ENCODE results near the gene MTM1.
A peak's percentile ranks its signal among the peaks of the same experiment; 100 is the strongest.

Gene MTM1

DNA sequence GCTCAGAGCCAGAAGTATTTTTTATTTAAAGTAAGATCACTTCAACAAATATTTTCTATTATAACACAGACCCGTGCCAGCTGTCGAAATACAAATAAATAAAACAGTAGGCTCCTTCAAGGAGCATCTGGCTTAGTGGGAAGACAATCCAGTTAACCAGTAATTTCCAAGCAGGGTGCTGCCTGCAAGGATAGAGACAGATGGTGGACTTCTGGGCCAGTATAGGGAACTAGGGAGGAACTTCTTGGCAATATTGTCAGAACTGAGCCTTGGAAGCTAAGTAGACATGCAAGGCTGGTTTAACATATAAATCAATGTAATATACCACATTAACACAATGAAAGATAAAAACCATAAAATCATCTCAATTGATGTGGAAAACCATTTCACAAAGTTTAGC is 107.8 kb downstream of the MTM1 start:
- no peak for DNase-seq (ENCODE audit: low read depth)

DNA sequence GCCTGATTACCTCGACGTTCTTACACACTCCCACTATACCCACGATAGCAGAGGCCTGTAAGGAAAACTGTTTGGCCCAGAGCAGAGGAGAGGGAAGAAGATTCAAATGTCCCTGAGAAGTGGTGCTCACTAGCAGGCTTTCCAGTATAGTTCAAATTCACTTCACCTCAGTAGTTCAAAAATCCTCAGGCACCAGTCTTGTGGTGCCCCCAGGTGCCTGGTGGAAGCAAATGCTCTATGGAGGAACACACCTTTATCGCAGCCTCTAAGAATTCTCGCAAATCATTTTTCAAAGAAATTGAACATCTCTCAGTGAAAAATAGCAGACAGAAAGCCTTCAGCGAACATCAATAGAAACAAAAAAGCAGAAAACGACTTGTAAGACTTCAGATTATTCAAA is 112.6 kb downstream of the MTM1 start:
- DNase-seq (ENCODE audit: low read depth) = peak; percentile 33

DNA sequence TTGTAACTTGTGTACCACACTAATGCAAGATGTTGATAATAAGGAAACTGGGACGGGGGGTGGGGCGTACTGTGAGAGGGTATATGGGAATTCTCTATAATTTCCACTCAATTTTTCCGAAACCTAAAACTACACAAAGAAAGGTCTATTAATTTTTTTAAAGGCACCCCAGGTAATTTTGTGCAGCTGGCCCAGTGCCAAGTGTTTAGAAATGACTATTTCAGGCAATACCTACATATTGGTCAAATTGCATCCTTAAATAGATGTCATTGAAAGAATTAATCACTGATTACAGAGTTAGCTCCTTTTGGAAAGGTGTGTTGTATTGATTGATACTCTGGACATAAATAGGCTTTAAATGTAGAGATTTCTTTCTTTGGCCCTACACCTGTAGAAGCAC is 114.7 kb downstream of the MTM1 start:
- no peak for DNase-seq (ENCODE audit: low read depth)

DNA sequence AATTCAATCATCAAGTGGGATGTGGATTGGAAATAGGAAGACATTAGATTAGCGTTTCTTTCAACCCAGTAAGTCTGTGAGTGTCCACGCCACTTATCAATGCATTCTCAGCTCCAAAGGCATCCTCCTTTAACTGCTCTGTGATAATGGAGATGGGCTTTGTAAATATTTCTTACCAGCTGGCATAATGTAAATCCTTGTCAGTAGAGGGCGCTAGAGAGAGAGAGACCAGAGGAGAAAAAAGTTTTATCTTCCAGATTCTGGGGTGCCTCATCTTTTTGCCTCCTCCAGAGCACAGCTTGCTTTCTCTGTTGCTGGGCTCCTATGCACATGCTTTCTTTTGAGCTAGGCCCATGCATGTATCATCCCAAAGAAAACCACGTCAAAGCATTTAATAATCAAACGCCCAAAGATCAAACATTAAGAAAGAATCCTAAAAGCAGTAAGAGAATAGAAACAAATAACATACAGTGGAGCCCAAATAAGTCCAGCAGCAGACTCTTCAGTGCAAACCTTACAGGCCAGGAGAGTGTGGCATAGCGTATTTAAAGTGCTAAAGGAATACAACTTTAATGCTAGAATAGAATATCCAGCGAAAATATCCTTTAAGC is 115.2 kb downstream of the MTM1 start:
- DNase-seq (ENCODE audit: low read depth) = peak; percentile 31

DNA sequence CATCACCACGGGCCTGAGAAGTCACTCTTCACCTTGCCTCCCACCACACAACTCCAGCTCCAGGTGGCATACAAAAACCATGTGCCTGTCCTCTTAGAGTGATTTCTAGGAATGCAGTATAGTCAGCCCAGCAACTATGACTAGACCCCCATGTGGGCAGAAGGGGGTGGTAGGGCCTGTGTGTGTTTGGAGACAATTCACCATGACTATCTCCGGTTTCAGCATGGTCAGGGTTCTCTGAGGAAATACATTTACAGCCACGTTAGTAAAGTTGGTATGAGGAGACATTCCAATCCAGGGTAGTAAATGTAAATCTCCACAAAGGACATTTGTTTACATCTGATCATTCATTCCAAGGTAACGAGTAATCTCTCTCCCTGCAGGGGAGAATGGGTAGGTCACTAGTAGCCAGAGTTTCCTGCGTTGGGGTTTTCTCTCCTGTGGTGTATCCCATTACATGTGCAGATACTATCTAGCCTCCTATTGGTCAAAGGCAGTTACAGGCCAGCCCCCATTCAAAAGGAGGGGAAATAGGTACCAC is 120.6 kb downstream of the MTM1 start:
- DNase-seq (ENCODE audit: low read depth) = peak; percentile 89

DNA sequence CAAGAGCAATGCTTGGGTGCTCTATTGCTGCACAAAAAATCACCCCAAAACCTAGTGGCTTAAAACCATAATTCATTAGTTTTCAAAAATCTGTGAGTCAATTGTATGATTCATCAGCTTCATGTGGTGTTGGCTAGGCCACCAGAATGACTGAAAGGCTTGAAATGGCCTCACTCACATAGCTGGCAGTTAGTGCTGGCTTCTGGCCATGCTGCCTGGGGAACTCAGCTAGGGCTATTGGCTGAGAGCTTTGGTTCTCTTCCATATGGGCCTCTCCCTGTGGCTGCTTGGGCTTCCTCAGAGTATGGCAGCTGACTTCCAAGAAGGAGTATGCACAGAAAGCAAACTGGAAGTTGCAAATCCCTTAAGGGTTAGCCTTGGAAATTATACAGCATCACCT is 121.7 kb downstream of the MTM1 start:
- peak; percentile 84 for DNase-seq (ENCODE audit: low read depth)

DNA sequence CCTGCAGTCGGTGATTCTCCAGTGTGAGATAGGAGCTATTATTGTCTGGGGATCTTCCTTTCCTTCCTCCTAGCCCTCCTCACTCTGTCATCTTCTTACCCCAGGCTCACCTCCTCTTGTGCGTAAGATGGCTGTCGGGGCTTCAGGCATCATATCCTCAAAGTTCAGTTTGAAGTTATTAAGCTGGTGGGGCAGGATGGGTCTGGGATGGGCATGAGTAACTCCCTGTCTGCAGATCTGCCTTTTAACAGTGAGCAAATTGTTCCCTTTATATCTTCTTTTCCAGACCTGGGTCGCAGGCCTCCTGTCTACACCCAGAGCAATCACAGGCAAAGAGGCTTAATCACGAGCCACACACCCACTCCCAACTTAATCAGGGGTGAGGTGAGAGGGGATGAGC is 123.9 kb downstream of the MTM1 start:
- DNase-seq (ENCODE audit: low read depth) = no peak

DNA sequence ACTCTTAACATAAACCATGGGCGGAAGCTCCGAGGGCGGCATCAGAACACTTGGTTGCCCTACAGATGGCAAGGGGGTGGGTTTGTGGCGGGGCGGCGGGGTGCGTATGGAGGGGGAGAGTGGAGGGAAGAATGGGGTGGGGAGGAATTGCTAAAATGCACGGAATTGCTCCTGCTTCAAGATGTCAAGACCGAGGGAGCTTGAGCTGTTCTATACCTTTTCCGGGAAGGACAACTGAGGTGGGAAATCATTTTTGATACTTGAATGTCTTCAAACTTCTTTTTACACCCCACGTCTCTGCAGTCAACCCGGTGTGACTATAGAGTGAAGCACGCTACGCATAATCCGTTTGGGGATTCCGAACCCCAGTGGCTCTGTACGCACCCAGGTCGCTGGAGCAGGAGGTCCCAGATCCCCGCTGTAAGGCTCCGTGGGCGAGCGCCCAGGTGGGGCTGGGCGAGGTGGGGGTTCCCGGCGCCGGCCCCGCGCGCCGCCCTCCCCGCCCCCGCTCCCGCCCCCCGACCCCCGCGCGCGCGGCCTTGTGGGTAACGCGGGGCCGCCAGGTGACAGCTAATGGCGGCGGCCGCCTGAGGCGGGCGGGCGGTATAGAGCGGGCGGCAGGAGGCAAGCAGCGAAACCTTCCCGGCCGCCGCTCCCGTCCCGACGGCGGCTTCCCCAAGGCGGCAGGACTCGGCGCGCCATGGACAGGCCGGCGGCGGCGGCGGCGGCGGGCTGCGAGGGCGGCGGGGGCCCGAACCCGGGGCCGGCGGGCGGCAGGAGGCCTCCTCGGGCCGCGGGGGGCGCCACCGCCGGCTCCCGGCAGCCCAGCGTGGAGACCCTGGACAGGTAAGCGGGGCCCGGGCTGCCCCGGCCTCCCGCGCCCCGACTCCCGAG is 124.7 kb downstream of the MTM1 start, which contains the start of gene MTMR1:
TSS of gene MTMR1 (plus strand) at position 566 of the 894 bp plus-strand sequence. CDS start at position 701, 135 bp downstream.
- no peak for DNase-seq (ENCODE audit: low read depth)

DNA sequence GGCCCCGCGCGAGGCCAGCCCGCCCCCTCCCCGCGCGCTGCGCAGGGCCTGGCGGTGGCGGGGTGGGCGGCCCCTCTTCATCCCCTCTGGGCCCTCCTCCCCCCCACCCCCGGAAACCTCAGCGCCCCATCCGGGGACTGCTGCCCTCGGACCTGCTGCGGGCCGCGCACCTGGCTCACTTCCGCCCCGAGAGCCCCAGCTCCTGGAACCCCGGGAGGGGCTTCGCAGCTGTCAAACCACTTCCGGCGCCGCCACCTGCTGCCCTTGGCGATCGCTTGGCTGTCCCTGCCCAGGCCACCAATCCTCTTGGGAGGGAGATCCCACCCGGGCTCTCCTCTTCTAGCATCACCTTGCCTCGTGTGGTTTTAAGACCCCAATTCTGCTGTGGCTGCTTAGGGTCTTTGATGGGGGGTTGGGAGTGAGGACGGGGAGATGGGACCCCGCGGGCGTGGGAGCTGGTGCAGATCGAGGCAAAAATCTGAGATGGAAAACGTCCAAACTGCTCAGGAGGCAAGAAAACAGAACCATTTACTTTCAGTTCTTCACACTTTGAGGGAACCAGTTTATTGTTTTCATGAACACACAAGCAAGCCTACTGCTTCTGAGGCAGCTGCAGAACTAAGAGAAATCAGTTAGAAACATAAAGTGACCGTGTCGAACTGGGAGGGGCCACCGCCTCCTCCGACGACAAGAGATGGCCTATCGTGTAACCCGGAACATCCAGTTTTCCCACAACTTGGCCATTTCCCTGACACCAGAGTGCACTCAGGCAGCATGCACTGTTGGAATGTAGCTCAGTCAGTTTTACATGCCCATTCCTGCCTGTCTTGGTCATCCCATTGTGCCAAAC is 125.5 kb downstream of the MTM1 start:
- peak; percentile 20 for DNase-seq (ENCODE audit: low read depth)

DNA sequence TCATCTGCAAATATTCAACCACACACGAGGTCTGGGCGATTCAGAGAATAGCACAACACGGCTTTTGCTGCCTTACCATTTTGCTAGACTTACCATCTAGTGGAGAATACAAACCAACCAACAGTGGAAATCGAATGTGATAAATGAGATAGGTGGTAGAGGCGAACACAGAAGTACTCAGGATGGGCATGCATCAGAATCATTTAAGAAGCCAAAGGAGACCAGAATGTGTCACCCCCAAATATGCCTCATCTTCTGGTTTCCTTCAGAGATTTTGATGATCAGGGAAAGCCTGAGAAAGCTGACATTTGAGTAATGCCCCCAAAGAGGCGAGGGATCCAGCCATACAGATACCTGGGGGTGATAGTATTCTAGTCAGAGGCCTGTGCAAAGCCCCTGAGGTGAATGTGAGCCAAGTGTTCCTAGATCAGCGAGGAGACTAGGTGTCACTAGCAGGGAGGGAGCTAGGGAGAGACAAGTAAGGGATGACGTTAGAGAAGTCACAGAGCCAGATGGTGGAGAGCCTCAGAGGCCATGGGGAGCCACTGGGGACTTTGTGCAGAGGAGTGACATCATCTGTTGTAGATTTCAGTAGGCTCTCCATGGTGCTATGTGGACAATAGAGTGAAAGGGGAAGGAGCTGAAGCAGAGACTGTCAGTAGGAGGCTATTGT is 126.5 kb downstream of the MTM1 start:
- no peak for DNase-seq (ENCODE audit: low read depth)

DNA sequence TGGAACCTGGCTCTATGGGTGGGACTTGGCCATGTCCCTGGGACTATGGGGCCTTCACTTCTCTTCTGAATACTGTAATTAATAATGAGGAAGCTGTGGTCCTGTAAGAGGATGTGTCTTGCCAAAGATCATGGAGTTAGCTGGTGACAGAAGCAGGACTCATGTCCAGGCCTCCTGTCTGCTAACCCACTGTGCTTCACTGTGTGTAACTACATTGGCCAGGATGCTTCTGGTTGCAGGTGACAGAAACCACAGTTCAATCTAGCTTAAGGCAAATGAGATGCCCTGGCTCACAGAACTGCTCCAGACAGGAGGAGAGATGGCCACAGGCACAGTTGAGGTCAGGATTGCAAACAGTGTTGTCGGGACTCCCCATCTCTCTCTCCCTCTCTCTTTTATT is 127.9 kb downstream of the MTM1 start:
- no peak for DNase-seq (ENCODE audit: low read depth)

DNA sequence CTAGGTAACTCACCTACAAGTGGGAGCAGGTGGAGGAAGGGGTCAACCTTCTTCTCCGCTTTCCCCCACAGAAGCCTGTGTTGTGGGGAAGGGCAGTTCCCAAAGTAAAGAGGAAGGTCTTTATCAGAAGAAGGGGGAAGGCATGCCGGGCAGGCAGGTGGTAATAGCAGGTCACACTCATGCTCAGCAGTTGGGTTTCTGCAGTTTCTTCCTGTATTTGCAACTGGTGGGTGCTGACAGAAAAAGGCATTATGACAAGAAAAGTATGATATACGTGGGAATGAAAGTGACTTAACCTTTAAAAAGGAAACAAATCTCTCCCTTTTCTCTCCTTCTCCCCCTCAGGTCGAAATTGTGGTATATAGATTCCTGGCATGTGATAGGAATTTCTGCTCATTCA is 128.4 kb downstream of the MTM1 start:
- DNase-seq (ENCODE audit: low read depth) = no peak

DNA sequence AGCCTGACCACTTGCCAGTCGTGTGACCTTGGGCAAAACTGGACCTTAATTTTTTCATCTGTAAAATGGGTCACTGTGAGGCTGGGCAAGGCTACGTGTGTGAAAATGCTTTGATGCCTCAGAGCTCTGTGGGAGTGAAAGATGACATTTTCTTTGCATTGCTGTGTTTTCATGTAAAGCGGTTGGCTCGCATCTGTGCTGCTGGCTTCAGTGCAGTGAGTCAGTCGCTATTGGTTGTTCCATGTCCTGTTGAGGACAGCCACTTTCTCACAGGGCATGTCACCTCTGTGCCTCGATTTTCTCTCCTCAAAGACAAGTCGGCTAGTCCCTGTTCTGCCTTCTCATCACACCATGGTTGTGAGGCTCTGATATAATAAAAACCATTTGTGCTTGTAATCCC is 129.2 kb downstream of the MTM1 start:
- DNase-seq (ENCODE audit: low read depth) = no peak

DNA sequence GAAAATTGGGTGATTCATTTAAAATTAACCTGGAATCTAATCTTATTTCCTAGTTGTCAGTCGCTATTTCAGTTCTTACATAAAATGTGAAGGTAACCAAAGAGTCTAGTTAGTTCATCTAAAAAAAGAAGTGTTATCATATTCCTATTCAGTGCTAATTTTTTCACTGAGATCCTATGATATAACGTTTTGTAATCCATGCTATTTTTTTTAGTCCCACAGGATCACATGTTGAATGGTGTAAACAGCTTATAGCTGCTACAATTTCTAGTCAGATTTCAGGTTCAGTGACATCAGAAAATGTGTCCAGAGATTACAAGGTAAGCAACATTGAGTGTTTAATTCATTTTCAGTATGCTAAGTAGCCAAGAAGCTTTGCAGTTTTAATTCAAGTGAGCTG is 130.6 kb downstream of the MTM1 start:
- DNase-seq (ENCODE audit: low read depth) = no peak

DNA sequence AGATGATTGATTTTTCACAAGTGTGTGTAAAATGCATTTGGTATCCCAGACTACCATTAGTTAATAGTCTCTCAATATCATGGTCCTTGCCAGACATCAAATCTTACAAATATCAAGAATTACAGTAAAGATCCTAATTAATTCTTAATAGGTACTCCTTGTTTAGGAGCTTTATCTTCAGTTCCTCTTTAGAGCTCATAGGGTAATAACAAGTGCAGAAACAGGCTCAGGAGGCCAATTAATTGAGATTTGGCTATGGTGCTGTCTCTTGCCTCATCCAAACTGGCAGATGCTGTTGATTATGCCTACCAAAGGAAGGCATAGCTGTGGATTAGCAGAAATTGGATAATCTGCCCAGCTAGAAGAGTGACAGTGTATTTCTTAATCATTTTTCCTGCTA is 131.7 kb downstream of the MTM1 start:
- DNase-seq (ENCODE audit: low read depth) = no peak

DNA sequence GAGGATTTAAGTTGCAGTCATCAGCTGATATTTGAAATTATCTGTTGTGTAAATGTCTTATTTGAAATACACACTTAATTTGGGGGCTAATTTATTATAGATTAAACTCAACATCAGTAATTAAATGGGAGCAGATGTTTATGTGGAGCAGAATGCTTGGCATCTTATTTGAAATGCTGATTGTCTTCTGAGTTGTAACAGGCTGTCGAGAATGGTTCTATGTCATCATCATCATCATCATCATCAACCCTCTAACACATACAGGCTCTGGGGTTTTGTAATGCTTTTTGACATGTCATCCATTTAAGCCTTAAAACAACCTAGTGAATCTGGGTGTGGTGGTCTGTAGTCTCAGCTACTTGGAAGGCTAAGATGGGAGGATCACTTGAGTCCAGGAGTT is 133.0 kb downstream of the MTM1 start:
- DNase-seq (ENCODE audit: low read depth) = no peak

DNA sequence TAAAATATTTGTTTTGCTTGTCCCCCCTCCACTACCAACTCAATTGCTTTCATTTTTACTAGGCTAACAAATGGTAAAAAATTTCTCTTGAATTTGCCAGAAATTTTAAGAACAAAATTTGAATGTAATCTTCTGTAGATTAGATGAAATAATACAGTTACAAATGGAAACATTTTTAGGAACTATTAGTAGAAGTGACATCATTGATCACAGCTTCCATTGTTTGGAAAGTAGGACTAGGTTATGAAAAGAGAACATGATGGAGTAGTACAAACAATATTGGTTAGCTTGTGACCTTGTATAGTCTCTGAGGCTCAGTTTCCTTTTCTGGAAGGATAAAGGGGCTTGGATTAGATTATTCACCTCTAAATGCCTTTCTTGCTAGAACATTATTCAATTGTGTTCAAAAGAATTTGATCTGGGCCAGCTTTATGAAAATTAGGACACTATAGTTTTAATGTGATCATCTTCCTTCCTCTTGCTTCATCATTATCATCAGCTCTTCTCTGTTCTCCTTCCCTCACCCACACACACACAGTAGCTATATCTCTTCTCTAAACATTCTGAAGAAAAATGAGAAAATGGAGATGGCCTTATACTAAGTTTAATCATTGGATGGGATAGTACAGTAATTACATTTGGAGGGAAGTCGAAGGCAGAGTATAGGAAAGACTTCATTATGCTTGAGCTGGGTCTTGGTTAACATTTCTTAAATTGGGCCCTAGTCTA is 134.7 kb downstream of the MTM1 start:
- no peak for DNase-seq (ENCODE audit: low read depth)

DNA sequence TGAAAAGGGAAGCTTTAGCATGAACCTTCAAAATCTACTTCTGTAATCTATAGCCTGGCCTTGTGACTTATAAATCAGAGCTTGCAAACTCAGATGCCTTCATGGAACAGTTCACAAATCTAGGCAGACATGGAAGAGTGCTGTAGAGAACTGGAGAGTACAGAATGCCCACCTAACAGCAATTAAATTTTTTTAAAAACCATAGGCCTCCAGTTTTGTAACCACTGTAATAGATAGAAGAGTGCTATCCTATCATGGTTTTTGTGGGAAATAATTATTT is 135.2 kb downstream of the MTM1 start:
- no peak for DNase-seq (ENCODE audit: low read depth)

DNA sequence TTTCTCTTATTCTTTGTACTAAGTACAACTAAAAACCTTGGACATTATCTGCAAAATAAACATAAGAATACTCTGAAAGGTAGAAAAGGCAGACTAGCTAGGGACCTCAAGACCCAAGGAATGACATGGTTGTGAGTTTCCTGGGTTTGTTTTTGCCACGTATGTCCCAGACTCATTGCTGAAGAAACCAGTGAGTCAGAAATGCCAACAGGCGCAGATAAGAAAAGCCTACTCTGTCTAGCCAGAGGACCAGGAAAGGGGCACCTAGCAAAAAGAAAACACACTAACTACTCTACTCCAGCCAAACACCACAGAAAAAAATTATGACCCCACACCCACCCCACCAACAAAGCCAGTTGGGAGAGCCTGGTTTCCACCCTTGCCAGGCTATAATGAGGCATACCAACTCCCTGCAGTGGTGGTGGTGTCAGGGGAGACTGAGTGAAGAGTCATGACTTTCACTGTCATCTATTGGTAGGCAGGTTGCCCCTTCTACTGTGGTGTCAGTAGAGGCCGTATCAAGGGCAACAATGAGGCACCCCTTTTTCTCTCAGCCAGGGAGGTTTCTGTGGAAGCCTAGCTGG is 135.7 kb downstream of the MTM1 start:
- DNase-seq (ENCODE audit: low read depth) = peak; percentile 88

DNA sequence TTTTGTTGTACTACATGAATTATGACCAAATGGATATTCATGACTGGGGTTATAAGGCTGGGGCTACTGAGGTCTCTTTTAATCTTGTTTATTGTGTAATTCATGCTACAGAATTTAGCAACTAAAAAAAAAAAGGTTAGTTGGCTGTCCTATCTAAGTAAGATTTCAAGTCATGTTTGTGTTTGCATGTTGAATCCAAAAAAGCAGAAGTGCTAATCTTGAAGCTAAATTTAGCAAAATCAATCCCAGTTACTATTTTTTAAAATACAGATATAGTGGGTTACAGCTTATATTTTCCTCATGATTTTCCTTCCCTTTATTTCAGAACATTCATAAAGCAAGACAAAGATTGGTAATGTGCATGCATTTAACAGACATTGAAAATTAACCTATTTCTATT is 144.2 kb downstream of the MTM1 start:
- no peak for DNase-seq (ENCODE audit: low read depth)

DNA sequence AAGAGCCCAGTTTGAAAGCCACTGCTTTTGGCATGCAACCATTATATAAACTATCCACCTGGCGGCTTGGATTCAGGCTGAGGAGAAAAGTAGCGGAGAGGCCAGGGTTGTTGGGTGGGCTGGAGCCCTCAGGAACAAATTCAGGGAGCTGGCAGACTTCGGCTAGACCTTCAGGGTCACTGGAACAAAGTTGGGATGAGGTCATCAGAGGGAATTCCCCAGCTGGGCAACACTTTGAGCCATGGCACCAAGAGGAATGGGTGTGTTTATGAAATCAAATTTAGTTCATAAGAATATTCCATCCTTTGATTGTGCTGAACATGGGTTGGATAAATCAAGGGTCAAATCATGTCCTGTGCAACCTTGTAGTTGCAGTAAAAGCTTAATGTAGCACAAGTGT is 146.8 kb downstream of the MTM1 start:
- DNase-seq (ENCODE audit: low read depth) = no peak
